ENCODE results near the gene OSBPL1A.

GRCh38 chr18:24190590-24190989 is 207.0 kb downstream of the OSBPL1A start:
- no peak for TF ChIP-seq POLR2A (IDR thresholded peaks at IDR 0.05)
- no peak for TF ChIP-seq CTCF (IDR thresholded peaks at IDR 0.05)
- TF ChIP-seq POLR2AphosphoS5 (IDR thresholded peaks at IDR 0.05) = no peak
- TF ChIP-seq EP300 (IDR thresholded peaks at IDR 0.05; ENCODE audit: low read depth) = no peak

Data from transverse colon (tissue), 4 donors.